Measurements from ENCODE around the gene MRPL21.

DNA sequence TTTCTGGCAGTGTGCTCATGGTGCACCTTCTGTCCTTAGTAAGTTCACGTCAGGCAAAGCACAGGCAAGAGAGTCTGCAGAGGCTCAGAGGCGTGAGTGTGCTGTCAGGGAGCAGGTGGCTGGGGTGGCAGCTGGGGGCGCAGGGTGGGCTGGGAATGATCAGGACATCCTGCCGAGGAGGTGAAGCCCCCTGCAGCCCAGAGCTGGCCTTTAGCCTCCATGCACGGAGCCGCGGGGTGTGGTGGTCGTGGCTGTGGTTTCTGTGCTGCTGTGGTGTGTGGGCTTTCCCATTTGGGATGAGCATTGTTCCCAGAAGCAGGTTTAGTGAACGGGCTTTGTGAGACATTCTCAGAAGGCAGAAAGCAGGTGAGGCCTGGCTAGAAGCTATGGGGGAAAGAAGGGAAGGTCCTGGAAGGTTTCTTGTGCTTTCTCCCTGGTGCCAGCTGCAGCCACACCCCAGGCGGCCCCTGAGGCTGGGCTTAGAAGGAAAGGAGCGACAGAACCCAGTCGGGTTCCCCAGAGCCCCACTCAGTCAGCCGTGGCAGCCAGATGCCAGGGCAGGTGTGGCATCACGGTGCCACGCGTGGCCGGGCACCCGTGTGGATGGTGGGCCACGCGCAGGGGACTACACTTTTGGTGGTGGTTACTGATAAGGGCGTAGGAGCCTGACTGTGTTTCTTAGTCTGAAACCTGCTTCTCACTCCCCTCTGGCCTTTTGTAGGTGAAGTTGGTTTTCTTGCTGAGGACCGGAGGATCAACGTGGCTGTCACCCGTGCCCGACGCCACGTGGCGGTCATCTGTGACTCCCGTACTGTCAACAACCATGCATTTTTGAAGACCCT lies 32.1 kb upstream of the MRPL21 start:
- no peak for TF ChIP-seq CTCF (IDR thresholded peaks at IDR 0.05; ENCODE audit: low read depth, low read length, poor library complexity, severe bottlenecking)
- TF ChIP-seq EZH2phosphoT487 (IDR thresholded peaks at IDR 0.05; ENCODE audit: borderline replicate concordance, low read length), result no peak

All from DOHH2 (cell line).